HG02973 (cell line): ENCODE measurements around the gene PCGF2.

Source experiments
- ATAC-seq: cut with Tn5 transposase; IDR thresholded peaks from one replicate; pipeline ENCODE4 v1.9.1; 2021; ENCODE audit warnings: moderate library complexity; ENCODE audit not compliant: unreplicated experiment

Gene PCGF2

DNA sequence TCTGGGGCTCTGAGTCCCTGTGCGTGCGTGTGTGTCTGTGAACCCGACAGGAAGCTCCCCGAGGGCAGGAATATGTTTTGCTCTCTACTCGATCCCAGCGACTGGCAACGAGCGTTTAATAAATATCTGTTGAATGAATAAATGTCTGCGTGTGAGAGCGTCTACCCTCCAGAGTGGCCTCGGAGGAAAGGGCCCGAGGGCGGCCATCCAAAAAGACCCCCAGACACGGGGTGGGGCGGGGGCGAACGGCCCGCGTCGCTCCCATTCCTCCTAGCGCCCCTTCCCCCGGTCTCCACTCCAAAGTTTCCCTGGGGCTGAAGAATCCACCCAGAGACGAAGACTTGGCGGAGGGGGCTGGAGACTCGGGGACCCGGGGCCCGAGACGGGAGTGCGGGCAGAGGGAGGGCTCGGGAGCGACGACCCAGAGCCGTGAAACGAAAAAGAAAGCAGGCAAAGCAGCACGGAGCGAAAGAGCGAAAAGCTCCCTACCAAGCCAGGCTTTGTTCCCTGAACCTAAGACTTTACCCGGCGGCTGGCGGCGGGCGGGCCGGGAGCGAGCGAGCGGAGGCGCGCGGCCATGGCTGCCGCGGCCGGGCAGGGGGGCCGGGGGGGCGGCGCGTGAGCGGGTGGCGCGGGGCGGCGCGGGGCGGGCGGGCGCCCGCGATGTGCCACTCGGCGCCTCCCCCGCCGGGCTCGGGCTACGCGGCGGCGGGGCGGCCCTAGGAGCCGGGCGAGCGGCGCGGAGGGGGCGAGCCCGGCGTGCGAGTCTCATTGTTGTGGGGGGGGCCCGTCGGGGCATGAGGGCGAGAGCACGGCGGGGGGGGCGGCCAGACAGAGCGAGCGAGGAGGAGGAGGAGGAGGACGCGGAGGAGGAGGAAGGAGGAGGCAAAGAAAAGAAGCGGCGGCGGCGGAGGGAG, 43.3 kb downstream of the PCGF2 start, which contains the start of gene MLLT6:
Gene MLLT6 (plus strand): TSS at position 668 of the 917 bp plus-strand sequence. CDS start 360 bp downstream, outside the sequence.
- no peak for ATAC-seq

DNA sequence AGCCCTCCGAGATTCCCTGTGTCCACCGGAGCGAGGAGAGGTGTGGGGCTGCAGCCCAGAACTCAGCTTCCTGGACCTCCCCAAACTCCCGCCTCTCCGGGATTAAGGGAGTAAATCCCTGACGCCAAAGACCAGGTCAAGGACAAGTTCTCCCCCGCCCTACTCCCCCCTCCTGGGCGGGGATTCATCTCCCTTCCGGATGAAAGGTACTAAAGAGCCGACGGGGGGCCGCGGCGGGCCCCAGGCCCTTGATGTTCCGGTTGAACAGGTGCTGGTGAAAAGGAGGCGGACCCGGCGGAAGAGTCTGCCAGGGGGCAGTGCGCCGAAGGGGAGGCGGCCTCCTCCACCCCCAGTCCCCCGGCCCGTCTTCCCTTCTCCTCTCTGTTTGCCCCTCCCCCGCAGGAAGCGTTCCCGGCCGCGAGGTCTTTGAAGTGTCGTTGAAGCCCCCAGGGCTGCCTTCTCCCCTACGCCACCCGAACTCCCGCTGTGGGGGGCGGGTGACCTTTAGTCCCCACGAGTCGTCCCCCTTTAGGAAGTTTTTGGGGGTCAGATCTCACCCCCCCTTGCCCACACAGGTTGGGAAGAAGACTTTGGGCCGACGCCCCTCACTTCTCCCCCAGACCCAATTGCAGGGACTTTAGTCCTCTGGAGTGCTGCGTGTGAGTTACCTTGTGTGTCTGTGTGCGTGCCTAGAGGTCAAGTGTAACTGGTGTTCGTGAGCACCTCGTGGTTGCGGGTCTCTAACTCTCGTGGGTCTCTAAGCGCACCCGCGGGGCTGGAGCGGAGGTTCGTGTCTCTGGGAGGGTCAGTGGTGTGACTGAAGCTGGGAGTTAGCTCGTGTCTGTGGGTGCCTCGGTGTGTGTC, 44.2 kb downstream of the PCGF2 start:
- no peak for ATAC-seq

DNA sequence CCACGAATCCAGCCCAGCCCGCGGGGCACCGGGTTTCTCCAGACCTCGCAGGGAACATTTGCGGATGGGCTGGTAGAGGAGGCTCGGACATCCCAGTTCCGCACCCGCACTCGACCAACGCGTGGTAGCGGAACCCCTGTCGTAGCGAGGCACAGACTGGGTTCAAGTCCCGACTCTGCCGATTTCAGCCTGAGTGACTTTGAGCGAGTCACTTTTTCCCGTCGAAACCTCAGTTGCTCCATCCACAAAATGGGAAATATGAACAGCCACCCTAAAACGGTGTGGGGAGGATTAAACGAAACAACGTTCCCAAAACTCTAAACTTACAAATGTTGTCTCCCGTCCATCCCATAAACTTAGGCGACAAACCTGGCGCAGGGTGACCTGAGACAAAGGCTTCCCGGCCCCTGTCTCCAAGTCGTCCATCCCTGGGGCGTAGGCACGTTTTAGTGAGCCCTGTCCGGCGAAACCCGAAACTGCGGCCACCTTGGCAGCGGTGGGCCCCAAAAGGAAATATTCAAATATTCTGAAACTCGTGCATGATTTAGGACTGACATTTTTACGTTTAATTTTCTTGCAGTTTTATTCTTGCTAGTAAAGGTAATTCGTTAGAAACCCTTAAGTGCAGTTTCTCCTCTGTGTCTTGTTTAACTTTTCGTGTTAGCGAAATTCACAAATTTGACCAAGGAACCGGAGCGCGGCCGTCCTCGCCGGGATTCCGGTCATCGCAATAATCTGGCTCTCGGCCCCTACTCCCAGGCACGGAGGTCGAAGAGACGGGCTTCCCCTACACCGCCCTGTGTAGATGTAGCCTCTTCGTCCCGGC, 45.0 kb downstream of the PCGF2 start:
- ATAC-seq, result no peak

DNA sequence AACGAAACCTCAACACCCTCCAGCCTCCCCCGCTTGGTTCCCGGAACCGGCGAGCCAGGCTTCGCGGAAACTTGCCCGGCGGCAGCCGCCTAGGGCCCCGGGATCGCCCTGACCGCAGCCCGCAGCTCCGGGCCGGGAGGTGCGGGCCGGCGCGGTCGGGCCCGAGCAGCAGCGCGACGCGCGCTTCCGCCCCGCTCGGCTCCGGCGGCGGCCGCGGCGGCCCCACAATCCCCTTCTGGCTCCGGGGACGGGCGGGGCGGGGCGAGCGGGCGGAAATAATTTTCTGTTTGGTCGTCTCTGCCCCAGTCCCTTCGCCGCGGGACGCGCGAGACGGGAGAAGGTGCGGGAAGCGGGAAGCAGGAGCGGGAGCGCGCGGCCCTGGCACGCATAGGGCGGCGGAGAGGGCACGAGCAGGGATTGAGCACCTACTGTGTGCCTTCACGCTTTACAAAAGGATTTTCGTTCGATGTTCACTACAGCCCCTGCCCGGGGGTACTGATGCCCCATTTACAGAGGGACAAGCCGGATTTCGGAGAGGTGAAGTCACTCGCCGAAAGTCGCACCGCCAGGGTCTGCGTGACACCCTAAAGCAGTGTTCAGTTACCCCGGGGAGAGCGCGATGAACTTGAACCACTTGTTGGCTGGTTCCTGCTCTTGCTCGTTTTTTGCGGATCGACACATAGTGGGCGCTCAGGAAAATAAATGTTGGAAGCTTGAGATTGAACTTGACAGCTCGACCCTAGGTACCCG, 45.8 kb downstream of the PCGF2 start:
- ATAC-seq, result no peak

DNA sequence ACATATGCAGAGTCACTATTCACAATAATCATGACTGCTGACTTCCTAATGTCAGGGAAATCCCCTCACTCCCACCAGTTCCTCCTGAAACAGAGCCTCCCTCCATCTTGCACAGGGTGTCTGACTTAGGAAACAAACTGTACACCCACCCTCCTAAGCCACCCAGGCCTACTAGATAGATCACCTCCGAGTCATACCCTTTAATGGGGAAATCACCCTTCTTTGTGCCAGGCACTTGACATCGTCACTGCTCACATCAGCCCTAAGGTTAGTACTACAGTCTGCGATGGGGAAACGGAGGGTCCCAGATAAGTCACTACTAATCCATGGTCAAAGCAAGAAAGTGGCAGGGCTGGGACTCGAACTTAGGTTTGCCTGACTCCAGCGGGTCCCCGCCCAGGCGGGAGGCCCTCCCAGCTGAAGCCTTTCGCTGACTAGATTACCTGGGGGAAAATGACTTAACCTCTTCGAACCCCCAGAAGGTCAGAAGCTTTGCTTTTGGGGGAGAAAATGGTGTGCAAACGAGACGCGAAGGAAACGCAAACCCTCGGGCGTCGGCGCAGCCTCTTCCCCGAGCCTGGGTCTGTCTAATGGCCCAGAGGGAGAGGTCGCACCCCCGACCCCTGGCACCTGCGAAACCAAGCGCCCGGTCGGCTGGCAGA, 46.5 kb downstream of the PCGF2 start:
- ATAC-seq, result peak; percentile 29

DNA sequence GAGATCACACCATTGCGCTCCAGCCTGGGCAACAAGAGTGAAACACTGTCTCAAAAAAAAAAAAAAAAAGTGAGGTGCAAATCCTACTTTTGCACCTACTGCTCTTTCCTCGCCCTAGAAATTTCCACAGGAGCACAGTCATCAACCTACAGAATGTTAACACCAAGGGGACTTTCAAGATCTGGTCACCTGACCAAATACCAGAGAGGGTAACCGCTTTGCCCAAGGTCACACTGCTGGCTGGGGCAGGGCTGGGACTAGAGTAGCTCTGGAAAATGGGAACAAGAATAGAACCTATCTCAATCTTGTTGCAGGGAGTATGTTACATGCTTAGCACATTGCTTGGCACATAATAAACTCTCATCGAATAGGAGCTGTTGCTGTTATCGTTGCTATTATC, 49.4 kb downstream of the PCGF2 start:
- no peak for ATAC-seq

DNA sequence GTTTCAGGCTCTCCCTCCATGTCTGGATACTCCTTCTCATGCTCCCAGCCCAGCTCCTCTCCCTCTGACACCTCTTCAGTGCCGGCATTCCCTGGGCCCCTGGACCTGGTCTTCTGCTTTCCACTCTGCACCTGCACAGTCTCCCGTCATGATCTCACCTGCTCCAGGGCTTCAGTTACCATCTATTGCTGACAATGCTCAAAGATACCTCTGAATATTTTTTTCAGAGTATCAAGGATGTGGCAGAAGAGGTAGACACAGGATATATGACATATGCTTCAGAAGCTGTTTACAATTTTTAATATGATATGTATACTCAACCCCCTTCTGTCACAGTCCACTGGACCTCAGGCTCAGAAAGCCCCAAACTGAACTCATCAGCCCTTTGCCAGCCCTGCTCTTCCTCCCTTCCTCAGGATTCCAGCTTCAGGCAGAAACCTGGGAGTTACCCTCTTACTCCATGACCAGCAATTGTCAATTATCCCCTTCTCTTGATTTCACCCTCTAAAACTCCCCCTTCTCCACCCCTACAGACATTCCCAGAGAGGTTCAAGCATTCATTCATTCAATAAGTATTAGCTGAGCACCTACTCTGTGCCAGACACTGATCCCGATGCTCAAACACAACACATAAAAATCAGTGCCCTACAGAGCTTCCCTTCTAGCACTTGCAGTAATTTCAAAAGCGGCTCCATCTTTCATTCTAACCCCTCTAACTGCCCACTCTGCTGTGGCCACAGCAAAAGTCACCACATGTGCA, 50.9 kb downstream of the PCGF2 start:
- ATAC-seq, result no peak

DNA sequence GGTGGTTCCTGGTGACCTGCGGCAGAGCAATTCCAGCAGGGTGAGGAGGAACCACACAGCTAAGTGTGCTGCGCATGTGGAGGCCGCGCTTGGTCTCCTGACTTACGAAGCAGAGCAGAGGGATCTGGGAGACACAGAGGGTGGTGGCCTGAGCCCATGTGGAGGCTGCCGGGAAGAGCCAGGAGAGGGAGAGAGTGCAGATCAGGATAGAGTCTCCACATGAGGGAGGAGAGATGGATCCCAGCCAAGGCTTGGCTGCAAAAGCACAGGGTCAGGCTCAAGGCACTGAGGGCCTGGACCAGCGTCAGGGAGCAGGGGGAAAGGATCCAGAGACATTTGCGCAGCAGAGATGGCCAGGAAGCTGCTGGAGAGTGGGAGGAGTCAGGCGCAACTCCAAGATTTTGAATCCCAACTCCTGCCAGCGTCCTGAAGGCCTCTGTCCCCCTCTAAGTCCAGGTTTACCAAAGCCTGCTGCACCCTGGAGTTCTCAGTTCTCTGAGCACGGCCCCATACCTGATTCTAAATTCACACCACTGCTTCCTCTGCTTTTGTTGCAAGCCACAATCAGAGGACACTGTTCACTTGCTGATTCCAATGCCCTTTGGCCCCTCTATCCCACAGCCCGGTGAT, 54.3 kb downstream of the PCGF2 start:
- ATAC-seq, result no peak

DNA sequence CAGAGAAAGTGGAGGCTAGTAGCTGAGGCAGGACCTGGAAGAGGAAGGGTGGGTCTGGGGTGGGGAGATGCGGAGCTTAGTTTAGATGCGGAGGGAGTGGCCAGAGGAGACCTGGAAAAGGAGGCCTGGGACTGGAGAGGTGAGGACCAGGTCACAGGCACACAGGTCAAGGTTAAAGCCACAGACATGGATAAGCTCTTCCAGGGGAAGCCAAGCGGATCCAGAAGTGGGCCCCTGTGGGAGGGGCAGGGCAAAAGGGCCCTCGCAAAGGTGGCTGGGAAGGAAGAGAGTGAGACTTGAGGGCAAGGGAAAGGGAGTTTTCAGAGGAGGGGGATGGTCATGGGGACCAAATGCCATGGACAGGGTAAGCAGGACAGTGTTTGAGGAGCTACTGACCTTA, 57.0 kb downstream of the PCGF2 start:
- ATAC-seq, result no peak

DNA sequence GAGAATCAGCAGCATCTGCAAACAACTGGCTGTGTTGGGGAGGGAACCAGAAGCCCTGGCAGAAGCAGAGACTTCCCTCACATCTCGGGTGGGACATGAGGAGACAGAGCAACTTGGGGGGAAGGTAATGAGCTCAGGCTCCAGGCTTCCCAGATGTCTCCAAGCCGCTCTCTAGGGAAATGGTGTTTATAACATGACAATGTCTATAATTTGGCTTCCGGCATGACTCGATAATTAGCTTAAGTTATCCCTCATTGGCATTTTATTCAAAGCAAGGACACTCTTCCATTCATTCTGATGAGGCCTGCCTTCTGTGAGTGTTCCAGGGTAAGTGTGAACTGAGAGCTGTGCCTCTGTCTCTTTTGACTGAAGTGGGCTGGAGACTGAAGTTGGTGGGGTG, 57.8 kb downstream of the PCGF2 start:
- no peak for ATAC-seq

DNA sequence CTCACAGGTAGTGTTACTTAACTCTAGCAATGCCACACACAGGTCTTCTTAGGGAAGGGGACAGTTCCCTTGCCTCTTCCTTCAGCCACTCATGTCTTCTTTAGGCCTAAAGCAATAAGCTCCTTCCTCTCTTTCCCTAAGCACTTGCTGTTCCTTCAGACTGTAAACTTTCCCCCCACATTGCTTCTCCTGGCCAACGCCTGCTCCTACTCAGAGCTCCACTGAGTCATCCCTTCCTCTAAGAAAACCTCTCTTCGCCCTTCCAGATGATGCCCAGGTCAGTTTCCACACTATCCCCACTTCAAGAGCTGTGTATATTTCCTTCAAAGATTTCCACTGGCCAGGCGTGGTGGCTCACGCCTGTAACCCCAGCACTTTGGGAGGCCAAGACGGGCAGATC, 60.9 kb downstream of the PCGF2 start:
- no peak for ATAC-seq

DNA sequence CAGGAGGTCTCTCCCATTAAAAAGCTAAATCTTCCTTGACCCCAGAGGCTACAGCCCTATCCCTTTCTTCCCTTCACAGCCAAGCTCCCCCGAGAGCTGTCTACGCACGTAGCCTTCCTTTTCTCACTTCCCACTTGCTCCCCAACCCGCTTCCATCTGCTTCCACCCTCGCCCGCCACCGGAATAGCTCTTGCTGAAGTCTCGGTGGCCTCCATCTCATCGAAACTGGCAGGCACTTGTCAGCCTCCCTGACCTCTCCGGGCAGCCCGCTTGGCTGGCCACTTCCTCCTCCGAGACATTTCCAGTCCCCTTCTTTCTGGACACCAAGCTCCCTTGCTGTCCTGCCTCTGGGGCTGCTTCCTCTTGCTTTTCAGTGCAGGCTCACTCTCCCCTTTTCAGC, 62.6 kb downstream of the PCGF2 start:
- ATAC-seq, result no peak
